ENCODE data around the gene FAM13C.

GRCh38 chr10:59229441-59229840 is 132.9 kb downstream of the FAM13C start:
- TF ChIP-seq CTCF (IDR thresholded peaks at IDR 0.05) (no peak), POLR2A (IDR thresholded peaks at IDR 0.05) (no peak)
